Measurements from ENCODE around the gene TRPC6. TPM values are rescaled to one million over a fixed set of nuclear protein-coding genes. Genes with fewer than 3 reads are reported as not detected.
"Not testable (repeated sequence)": the region's sequence is repeated elsewhere in the genome, so short reads cannot be mapped to it uniquely, and the experiment has no call there.

TRPC6 gene
- total RNA-seq, 4 donors from 2014 or later: 2.0 to 28.3 (median 6.4) TPM

DNA sequence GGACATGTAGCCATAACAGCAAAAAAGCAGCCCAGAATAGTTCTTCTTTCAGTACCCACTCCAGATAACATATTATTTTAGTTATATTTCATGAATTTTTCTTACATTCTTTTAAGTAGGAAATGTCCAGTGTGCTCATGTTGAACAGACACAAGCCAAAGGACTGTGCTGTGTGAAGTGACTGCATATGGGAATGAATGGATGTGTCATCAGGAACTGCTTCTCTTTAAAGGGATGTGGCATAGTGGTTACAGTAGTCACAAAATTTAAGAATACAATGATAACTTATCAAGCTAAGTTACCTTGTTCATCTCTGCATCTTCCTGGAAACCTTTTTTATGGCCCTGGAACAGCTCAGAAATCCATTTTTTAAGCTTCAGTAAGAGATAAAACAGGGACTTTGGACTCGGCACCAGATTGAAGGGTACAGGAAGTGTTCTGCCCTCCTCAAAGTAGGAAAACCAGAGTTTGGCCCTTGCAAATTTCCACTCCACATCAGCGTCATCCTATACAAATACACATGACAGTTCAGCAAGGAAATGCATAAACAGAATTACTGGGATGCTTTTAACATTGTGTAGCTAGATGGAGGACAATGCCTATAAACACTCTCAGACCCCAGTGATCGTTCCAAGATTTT is 112.8 kb downstream of the TRPC6 start:
- Histone ChIP-seq H3K4me1 (peaks cover 11% of the 10 kb centered on the region), H3K4me3 (no peak overlapping the region), H3K36me3 (no peaks in the 10 kb centered on the region), H3K27ac (no peak overlapping the region), H3K9me3 (no peaks in the 10 kb centered on the region), H3K27me3 (no peaks in the 10 kb centered on the region)
- WGBS: 79% methylated on average over 3 of the region's 3 CpGs
- no peak for TF ChIP-seq POLR2A (IDR thresholded peaks at IDR 0.05)
- no peak for TF ChIP-seq EP300 (IDR thresholded peaks at IDR 0.05)
- TF ChIP-seq, protein P1, sequence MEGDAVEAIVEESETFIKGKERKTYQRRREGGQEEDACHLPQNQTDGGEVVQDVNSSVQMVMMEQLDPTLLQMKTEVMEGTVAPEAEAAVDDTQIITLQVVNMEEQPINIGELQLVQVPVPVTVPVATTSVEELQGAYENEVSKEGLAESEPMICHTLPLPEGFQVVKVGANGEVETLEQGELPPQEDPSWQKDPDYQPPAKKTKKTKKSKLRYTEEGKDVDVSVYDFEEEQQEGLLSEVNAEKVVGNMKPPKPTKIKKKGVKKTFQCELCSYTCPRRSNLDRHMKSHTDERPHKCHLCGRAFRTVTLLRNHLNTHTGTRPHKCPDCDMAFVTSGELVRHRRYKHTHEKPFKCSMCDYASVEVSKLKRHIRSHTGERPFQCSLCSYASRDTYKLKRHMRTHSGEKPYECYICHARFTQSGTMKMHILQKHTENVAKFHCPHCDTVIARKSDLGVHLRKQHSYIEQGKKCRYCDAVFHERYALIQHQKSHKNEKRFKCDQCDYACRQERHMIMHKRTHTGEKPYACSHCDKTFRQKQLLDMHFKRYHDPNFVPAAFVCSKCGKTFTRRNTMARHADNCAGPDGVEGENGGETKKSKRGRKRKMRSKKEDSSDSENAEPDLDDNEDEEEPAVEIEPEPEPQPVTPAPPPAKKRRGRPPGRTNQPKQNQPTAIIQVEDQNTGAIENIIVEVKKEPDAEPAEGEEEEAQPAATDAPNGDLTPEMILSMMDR (IDR thresholded peaks at IDR 0.05): no peak
- no peak for DNase-seq (ENCODE audit: low spot score in 2 of 2)

DNA sequence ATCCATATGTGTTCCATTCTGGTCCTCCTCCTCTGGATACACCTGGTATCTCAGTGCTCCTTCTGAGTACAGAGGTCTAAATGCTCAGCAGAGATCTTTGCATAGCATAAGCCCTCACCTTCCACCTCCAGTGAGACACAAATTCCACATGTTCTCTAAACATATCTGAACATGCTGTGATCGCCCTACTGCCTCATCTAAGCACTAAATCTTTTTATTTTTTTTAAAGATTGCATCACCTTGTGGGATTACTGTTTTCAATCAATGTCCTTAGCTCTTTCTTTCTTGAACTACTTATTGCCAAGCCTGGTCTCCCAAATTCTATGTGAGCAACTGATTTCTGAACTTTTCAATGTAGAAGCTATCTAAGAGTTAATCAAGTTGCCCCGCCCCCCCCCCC is 113.4 kb downstream of the TRPC6 start:
- no peaks in the 10 kb centered on the region for H3K9me3 ChIP-seq
- no peak for DNase-seq (ENCODE audit: low spot score in 2 of 2)
- no peak for TF ChIP-seq EP300 (IDR thresholded peaks at IDR 0.05)
- TF ChIP-seq POLR2A (IDR thresholded peaks at IDR 0.05): no peak
- TF ChIP-seq POLR2AphosphoS5 (IDR thresholded peaks at IDR 0.05): no peak
- TF ChIP-seq, protein P1 (IDR thresholded peaks at IDR 0.05): no peak

GRCh38 chr11:101466352-101466751 is 117.5 kb downstream of the TRPC6 start:
- 68% methylated on average over 4 of the region's 4 CpGs for WGBS
- Histone ChIP-seq H3K4me3 (no peak overlapping the region), H3K4me1 (peaks cover 11% of the 10 kb centered on the region), H3K27me3 (no peaks in the 10 kb centered on the region), H3K36me3 (no peaks in the 10 kb centered on the region), H3K27ac (no peak overlapping the region), H3K9me3 (peaks cover under 1% of the 10 kb centered on the region)
- DNase-seq (ENCODE audit: low spot score in 2 of 2): no peak
- TF ChIP-seq EP300 (IDR thresholded peaks at IDR 0.05) (no peak), POLR2A (IDR thresholded peaks at IDR 0.05) (no peak), POLR2AphosphoS5 (IDR thresholded peaks at IDR 0.05) (no peak)
- TF ChIP-seq, protein P1 (IDR thresholded peaks at IDR 0.05): no peak

More for the DNA sequence above, 113.4 kb downstream of the TRPC6 start:
- no peak overlapping the region for H3K4me3 ChIP-seq
- H3K27ac ChIP-seq: no peak overlapping the region
- peaks cover 11% of the 10 kb centered on the region for H3K4me1 ChIP-seq
- H3K27me3 ChIP-seq: no peaks in the 10 kb centered on the region
- 36% methylated on average over 2 of the region's 2 CpGs for WGBS
- no peaks in the 10 kb centered on the region for H3K36me3 ChIP-seq

- not testable (repeated sequence) for H3K4me1 ChIP-seq; H3K27ac ChIP-seq; H3K9me3 ChIP-seq; H3K4me3 ChIP-seq; H3K27me3 ChIP-seq; H3K36me3 ChIP-seq; DNase-seq (ENCODE audit: low spot score in 2 of 2)
Measured at GRCh38 chr11:101464388-101464787, 119.4 kb downstream of the TRPC6 start.

DNA sequence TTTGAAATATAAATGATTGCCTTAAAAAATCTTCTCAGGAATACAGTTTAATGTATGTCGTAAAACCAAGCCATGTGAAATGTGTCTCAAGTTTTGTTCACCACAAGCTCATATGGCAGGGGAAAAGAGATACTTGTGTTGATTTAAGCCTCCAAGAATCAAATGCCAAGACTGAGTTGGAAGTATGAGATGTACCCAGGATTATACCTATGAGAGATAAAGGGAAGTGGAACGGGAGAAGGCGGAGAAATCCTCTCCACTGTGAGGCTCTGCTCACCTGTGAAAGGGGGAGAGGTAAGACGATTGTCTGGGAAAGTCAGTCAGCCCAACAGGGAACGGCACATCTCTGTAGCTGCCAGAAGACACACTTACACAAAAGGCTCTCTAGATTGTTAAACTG is 124.8 kb downstream of the TRPC6 start:
- H3K27me3 ChIP-seq: no peaks in the 10 kb centered on the region
- H3K27ac ChIP-seq: no peak overlapping the region
- no peaks in the 10 kb centered on the region for H3K36me3 ChIP-seq
- H3K9me3 ChIP-seq: peaks cover 5% of the 10 kb centered on the region
- 93% methylated on average over 5 of the region's 5 CpGs for WGBS
- no peak for DNase-seq (ENCODE audit: low spot score in 2 of 2)
- H3K4me3 ChIP-seq: no peak overlapping the region
- TF ChIP-seq EP300 (IDR thresholded peaks at IDR 0.05): no peak
- no peak for TF ChIP-seq POLR2AphosphoS5 (IDR thresholded peaks at IDR 0.05)
- TF ChIP-seq, protein P1 (IDR thresholded peaks at IDR 0.05): no peak
- no peak for TF ChIP-seq POLR2A (IDR thresholded peaks at IDR 0.05)
- no peaks in the 10 kb centered on the region for H3K4me1 ChIP-seq

DNA sequence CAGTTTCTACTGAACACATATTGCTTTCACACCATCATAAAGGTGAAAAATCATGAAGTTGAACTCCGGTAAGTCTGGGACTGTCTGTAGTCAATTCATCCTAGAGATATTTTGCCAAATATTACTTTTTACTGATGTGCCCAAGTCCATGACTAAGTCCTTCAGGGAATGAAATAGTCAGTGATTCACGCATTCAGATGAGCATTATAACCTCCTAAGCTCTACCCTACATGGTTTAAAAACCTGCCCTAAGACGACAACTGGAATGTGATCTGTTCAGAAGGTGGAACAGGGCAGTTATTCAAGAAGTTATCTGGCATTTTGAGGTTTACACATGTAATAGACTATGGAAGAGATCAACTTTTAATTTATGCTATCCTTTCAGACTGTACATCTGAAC is 125.6 kb downstream of the TRPC6 start:
- 57% methylated on average over 3 of the region's 3 CpGs for WGBS
- H3K4me1 ChIP-seq: no peaks in the 10 kb centered on the region
- no peak overlapping the region for H3K27ac ChIP-seq
- TF ChIP-seq POLR2AphosphoS5 (IDR thresholded peaks at IDR 0.05) (no peak), POLR2A (IDR thresholded peaks at IDR 0.05) (no peak), EP300 (IDR thresholded peaks at IDR 0.05) (no peak)
- TF ChIP-seq, protein P1 (IDR thresholded peaks at IDR 0.05): no peak
- no peak overlapping the region for H3K4me3 ChIP-seq
- peaks cover 5% of the 10 kb centered on the region for H3K9me3 ChIP-seq
- H3K27me3 ChIP-seq: no peaks in the 10 kb centered on the region
- no peaks in the 10 kb centered on the region for H3K36me3 ChIP-seq
- no peak for DNase-seq (ENCODE audit: low spot score in 2 of 2)

Data from suprapubic skin (tissue), 4 donors.